HUES48 (cell line): ENCODE data around the gene EFHB.
"Not testable (repeated sequence)": the region's sequence is repeated elsewhere in the genome, so short reads cannot be mapped to it uniquely, and the experiment has no call there.

ENCODE experiments used
- H3K27ac ChIP-seq: one replicate; pipeline ENCODE4 v1.7.0; 2013; ENCODE audit warnings: low read depth, low read length, inconsistent platforms
- H3K27me3 ChIP-seq: 2 replicates; pipeline ENCODE4 v1.6.1; 2013; ENCODE audit warnings: mild to moderate bottlenecking, low read length; ENCODE audit not compliant: control insufficient read depth, insufficient read depth
- H3K36me3 ChIP-seq: 2 replicates; pipeline ENCODE4 v1.6.1; 2013; ENCODE audit warnings: low read length; ENCODE audit not compliant: control insufficient read depth, insufficient read depth
- H3K4me1 ChIP-seq: 2 replicates; pipeline ENCODE4 v1.6.1; 2013; ENCODE audit warnings: mild to moderate bottlenecking, low read length; ENCODE audit not compliant: control insufficient read depth, insufficient read depth
- H3K4me3 ChIP-seq: 2 replicates; pipeline ENCODE4 v1.5.1; 2013; ENCODE audit warnings: mild to moderate bottlenecking, low read depth, low read length
- H3K9ac ChIP-seq: 2 replicates; pipeline ENCODE4 v1.6.1; 2013; ENCODE audit warnings: mild to moderate bottlenecking, low read depth, low read length, moderate library complexity
- H3K9me3 ChIP-seq: 2 replicates; pipeline ENCODE4 v1.6.1; 2013; ENCODE audit warnings: low read length; ENCODE audit not compliant: control insufficient read depth, insufficient read depth

EFHB gene

GRCh38 chr3:19888428-19889152 is 45.4 kb downstream of the EFHB start:
- Histone ChIP-seq H3K4me3 (no peak overlapping the region), H3K27me3 (no peaks in the 10 kb centered on the region), H3K9me3 (no peaks in the 10 kb centered on the region), H3K9ac (no peak overlapping the region), H3K36me3 (no peaks in the 10 kb centered on the region), H3K27ac (no peak overlapping the region), H3K4me1 (no peaks in the 10 kb centered on the region)

GRCh38 chr3:19887122-19887521 is 46.9 kb downstream of the EFHB start:
- not testable (repeated sequence) for H3K27ac ChIP-seq, H3K9me3 ChIP-seq, H3K4me3 ChIP-seq, H3K27me3 ChIP-seq, H3K9ac ChIP-seq, H3K4me1 ChIP-seq, H3K36me3 ChIP-seq

DNA sequence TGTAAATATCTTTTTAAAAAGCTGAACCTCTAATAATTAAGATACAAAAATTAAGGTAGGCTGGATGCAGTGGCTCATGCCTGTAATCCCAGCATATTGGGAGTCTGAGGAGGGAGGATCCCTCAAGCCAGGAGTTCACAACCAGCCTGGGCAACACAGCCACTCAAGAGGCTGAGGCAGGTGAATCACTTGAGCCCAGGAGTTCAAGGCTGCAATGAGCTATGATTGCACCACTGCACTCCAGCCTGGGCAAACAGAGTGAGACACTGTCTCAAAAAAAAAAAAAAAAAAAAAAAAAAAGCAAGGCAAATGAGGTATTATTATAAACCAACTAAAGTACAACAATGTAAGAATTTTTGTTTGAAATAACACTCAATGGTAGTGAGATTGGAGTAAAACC is 47.6 kb downstream of the EFHB start:
- Histone ChIP-seq H3K4me3 (no peak overlapping the region), H3K36me3 (no peaks in the 10 kb centered on the region), H3K27me3 (no peaks in the 10 kb centered on the region)

GRCh38 chr3:19885468-19885867 is 48.5 kb downstream of the EFHB start:
- Histone ChIP-seq H3K4me1 (peaks cover 12% of the 10 kb centered on the region), H3K9me3 (no peaks in the 10 kb centered on the region), H3K4me3 (no peak overlapping the region), H3K9ac (no peak overlapping the region), H3K27me3 (no peaks in the 10 kb centered on the region), H3K36me3 (no peaks in the 10 kb centered on the region), H3K27ac (no peak overlapping the region)

More for the DNA sequence above, 47.6 kb downstream of the EFHB start:
- Histone ChIP-seq H3K9ac (no peak overlapping the region), H3K9me3 (no peaks in the 10 kb centered on the region), H3K4me1 (peaks cover 3% of the 10 kb centered on the region), H3K27ac (no peak overlapping the region)

DNA sequence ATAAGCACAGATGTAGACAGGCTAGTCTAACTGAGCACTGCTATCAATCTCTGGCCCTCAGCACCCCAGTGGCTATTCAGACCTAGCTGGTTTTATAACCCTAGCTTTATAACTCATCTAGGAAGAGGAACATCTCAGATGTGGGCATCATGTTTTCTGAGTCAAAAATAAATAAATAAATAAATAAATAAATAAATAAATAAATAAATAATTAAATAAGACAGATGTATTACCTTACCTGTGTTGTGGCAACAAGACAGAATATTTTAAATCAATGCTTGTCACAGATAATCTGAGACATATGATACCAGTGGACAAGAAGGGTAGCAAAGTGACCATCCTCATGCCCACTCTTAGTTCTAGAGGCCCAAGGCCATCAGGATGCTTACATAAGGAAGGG is 52.2 kb downstream of the EFHB start:
- H3K9ac ChIP-seq = no peak overlapping the region
- no peak overlapping the region for H3K4me3 ChIP-seq
- peaks cover 12% of the 10 kb centered on the region for H3K4me1 ChIP-seq
- no peak overlapping the region for H3K27ac ChIP-seq
- no peaks in the 10 kb centered on the region for H3K27me3 ChIP-seq
- no peaks in the 10 kb centered on the region for H3K9me3 ChIP-seq
- H3K36me3 ChIP-seq = no peaks in the 10 kb centered on the region

DNA sequence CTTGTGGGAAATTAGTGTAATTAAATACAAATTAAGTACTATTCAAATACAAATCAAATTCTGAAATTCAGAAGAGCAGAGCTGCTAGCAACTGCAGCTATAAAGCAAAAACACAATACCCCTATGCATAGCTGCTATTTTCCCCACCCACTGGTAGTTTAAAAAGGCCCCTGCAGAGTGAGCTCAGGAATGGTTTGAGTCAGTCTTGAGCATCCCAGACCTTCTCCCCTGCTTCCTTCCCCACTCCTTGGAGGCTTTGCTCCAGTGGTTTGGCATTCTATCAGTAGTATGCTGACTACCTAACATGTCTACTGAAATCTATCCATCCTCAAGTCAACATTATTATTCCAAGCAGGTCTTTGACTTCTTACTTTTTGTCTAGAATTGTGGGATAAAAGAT is 53.0 kb downstream of the EFHB start:
- H3K4me3 ChIP-seq = no peak overlapping the region
- H3K36me3 ChIP-seq = no peaks in the 10 kb centered on the region
- no peaks in the 10 kb centered on the region for H3K9me3 ChIP-seq
- no peak overlapping the region for H3K9ac ChIP-seq
- no peaks in the 10 kb centered on the region for H3K27me3 ChIP-seq
- peaks cover 12% of the 10 kb centered on the region for H3K4me1 ChIP-seq
- peak overlapping the region; percentile 69 for H3K27ac ChIP-seq

DNA sequence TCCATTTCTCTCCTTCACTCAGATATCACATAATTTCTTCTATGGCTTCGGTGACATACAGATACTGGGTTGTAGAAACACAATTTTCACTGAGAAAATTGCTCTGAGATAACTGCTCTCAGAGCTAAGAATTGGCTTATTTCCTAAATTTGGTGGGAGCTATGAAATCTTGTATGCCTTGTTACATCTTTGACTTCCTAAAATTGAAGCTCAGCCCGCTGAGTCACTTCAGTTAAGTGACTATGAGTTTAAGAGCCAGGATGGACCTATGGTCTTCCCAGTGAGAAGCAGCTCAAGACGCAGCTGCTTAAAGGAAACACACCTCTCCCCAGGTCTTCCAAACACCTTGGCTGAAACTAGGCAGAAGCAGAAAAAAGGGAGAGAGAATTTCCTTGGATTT is 56.4 kb downstream of the EFHB start:
- H3K27me3 ChIP-seq = no peaks in the 10 kb centered on the region
- H3K36me3 ChIP-seq = no peaks in the 10 kb centered on the region
- H3K9me3 ChIP-seq = no peaks in the 10 kb centered on the region
- no peak overlapping the region for H3K4me3 ChIP-seq
- no peak overlapping the region for H3K9ac ChIP-seq
- peaks cover 12% of the 10 kb centered on the region for H3K4me1 ChIP-seq
- H3K27ac ChIP-seq = no peak overlapping the region

DNA sequence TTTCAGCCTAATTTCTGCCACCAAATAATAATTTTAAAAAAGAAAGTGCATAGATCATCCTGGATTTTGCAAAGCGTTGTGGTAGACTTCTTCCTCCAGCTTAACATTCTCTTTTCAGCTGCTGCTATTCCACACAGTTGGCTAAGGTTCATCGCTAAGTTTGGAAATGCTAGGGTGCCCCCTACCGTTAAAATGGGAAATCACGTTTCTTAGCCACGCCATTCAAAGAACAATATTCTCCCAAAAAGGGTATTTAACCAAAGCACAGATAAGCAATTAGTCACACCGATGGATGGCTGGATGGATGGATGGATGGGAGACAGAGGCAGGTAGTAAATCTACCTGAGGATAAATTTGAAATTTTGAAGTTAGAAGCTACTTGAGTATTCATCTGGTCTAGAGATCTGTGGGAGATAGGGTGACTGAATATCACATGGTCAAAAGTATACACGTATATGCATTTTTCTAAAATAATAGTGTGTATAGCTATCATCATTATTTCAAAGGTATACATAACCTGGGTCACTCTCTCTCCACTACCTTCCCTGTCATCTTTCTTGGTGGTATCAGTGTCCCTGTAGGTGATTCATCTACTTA is 67.2 kb downstream of the EFHB start:
- no peaks in the 10 kb centered on the region for H3K4me1 ChIP-seq
- no peaks in the 10 kb centered on the region for H3K9me3 ChIP-seq
- H3K27ac ChIP-seq = no peak overlapping the region
- H3K27me3 ChIP-seq = no peaks in the 10 kb centered on the region
- no peak overlapping the region for H3K9ac ChIP-seq
- no peak overlapping the region for H3K4me3 ChIP-seq
- H3K36me3 ChIP-seq = no peaks in the 10 kb centered on the region

- not testable (repeated sequence) for H3K27me3 ChIP-seq, H3K27ac ChIP-seq, H3K4me1 ChIP-seq, H3K9me3 ChIP-seq, H3K36me3 ChIP-seq, H3K4me3 ChIP-seq, H3K9ac ChIP-seq
Measured at GRCh38 chr3:19855318-19855717, 78.7 kb downstream of the EFHB start.

DNA sequence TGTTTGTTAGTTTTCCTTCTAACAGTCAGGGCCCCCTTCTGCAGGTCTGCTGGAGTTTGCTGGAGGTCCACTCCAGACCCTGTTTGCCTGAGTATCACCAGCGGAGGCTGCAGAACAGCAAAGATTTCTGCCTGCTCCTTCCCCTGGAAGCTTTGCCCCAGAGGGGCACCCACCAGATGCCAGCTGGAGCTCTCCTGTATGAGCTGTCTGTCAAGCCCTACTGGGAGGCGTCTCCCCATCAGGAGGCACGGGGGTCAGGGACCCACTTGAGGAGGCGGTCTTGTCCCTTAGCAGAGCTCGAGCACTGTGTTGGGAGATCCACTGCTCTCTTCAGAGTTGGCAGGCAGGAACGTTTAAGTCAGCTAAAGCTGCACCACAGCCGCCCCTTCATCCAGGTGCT is 87.4 kb downstream of the EFHB start:
- not testable (repeated sequence) for H3K9ac ChIP-seq, H3K36me3 ChIP-seq, H3K4me3 ChIP-seq, H3K9me3 ChIP-seq, H3K27ac ChIP-seq, H3K27me3 ChIP-seq, H3K4me1 ChIP-seq
